Fibroblast of lung (primary cell): ENCODE results near the gene ATXN1.

Experiments used
- EZH2 ChIP-seq: IDR thresholded peaks from 2 replicates; pipeline ENCODE4 v1.5.1; 2012; ENCODE audit warnings: low read length, control low read depth, mild to moderate bottlenecking; ENCODE audit errors: missing control alignments
- TF ChIP-seq, protein P1 (sequence below), 2 donors: IDR thresholded peaks in 1 of 2; conservative IDR thresholded peaks in 1 of 2; 1 replicate in 1 of 2; 2 replicates in 1 of 2; pipeline ENCODE4 v1.5.1; 2011 to 2012; ENCODE audit warnings: low read length in 2 of 2, control low read depth in 1 of 2, inconsistent platforms in 1 of 2, low read depth in 1 of 2, mild to moderate bottlenecking in 1 of 2

DNA sequence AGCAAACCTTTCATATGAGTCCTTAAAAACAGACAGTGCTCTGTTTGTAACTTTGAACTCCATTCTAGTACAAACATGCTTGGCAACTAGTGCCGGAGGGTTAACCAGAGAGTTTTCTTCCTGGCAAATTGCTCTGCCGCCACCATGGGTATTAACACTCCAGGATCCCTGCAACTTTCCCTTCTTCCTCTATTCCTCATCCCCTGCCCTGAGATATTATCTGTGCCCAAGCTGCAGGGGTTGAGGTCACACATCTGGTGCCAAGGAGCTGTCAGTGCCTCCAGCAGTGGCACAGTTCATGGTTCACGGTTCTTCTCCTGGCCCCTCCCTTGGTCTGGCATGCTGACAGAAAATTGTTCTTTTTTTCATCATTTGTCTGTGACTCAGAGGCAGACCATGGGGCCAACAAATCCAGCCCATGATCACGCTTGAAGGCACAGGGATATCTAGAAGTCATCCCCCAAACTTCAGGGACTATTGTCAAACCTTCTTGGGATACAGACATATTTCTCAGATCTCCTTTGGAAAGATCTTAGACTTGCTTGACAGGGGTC, 77.5 kb downstream of the ATXN1 start:
- TF ChIP-seq, protein P1, sequence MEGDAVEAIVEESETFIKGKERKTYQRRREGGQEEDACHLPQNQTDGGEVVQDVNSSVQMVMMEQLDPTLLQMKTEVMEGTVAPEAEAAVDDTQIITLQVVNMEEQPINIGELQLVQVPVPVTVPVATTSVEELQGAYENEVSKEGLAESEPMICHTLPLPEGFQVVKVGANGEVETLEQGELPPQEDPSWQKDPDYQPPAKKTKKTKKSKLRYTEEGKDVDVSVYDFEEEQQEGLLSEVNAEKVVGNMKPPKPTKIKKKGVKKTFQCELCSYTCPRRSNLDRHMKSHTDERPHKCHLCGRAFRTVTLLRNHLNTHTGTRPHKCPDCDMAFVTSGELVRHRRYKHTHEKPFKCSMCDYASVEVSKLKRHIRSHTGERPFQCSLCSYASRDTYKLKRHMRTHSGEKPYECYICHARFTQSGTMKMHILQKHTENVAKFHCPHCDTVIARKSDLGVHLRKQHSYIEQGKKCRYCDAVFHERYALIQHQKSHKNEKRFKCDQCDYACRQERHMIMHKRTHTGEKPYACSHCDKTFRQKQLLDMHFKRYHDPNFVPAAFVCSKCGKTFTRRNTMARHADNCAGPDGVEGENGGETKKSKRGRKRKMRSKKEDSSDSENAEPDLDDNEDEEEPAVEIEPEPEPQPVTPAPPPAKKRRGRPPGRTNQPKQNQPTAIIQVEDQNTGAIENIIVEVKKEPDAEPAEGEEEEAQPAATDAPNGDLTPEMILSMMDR (conservative IDR thresholded peaks at IDR 0.05 in 1 of 2, IDR thresholded peaks at IDR 0.05 in 1 of 2; ENCODE audit: low read depth in 1 of 2, low read length in 2 of 2) = no peak
- no peak for TF ChIP-seq EZH2
